Left lung (tissue), 10 donors: Measurements from ENCODE around the gene ATXN2. TPM values are rescaled to one million over a fixed set of nuclear protein-coding genes. Genes with fewer than 3 reads are reported as not detected.

Experiments used
- ATAC-seq: fragments of 200-7000 bp; cut with Tn5 transposase; one replicate; pipeline ENCODE4 v1.9.1; 2020; ENCODE audit warnings: moderate library complexity
- DNase-seq, 4 donors: peaks; one replicate each; pipeline ENCODE4 v3.0.0-alpha.2; 2013 to 2020
- H3K27ac ChIP-seq, 2 donors: fragments of 200-600 bp; sonication (generic) in 1 of 2; one replicate each; pipeline versions ENCODE4 v1.5.0 to v1.8.0; 2020 to 2021
- H3K27me3 ChIP-seq, 2 donors: fragments of 200-600 bp; sonication (generic) in 1 of 2; one replicate each; pipeline versions ENCODE4 v1.5.0 to v1.8.0; 2020 to 2021
- H3K36me3 ChIP-seq, 2 donors: fragments of 200-600 bp; sonication (generic) in 1 of 2; one replicate each; pipeline versions ENCODE4 v1.5.0 to v1.8.0; 2020 to 2021
- H3K4me1 ChIP-seq, 2 donors: fragments of 200-600 bp; one replicate each; pipeline ENCODE4 v1.8.0; 2021
- H3K4me3 ChIP-seq, 2 donors: fragments of 200-600 bp; sonication (generic) in 1 of 2; one replicate each; pipeline versions ENCODE4 v1.5.0 to v1.8.0; 2020 to 2021; ENCODE audit warnings: mild to moderate bottlenecking in 1 of 2
- H3K9me3 ChIP-seq, 2 donors: fragments of 200-600 bp; sonication (generic) in 1 of 2; one replicate each; pipeline versions ENCODE4 v1.5.0 to v1.8.0; 2020 to 2021
- CTCF ChIP-seq, 2 donors: fragments of 200-600 bp; sonication (generic) in 1 of 2; IDR thresholded peaks; one replicate each; pipeline versions ENCODE4 v1.5.0 to v1.8.0; 2021; ENCODE audit warnings: antibody characterized with exemption in 2 of 2
- intact Hi-C, 2 donors: fragments of 100-400 bp; cut with DNase I; formaldehyde crosslinking; loops; one replicate each; pipeline versions ENCODE4 v1.11.2 to v1.14.2; 2022
- polyA plus RNA-seq, 6 donors: library from polyadenylated mRNA; unstranded; fragments of 120-200 nt; gene quantifications; one replicate each; pipeline ENCODE4 v1.2.1, GENCODE V29; 2013; ENCODE audit not compliant: insufficient read length in 6 of 6
- total RNA-seq, 2 donors: library from RNA; stranded (reverse); fragmentation: NEBNext Ultra II Directional; extraction: Animal tissue kit (Norgen Biotek cat#: 25700); gene quantifications; one replicate each; pipeline ENCODE4 v1.2.1, GENCODE V29; 2021
- donor health status: DM: no; HTN: yes; CAD: no.
- donor health status: DM: no; HTN: no; CAD: no.

The ATXN2 gene
- total and polyA plus RNA-seq, 8 donors: 60.9 to 90.2 (median 72.2) TPM

GRCh38 chr12:111590552-111590951 is 8.6 kb downstream of the ATXN2 start:
- ATAC-seq (no peak), DNase-seq (no peak)
- Histone ChIP-seq H3K9me3 (no peaks in the 10 kb centered on the region), H3K27ac (no peak overlapping the region), H3K4me3 (no peak overlapping the region), H3K36me3 (no peaks in the 10 kb centered on the region), H3K4me1 (peaks cover 0 to 29% of the 10 kb centered on the region in 2 donors), H3K27me3 (no peaks in the 10 kb centered on the region)
- intact Hi-C loops: no loop called here
- TF ChIP-seq CTCF (IDR thresholded peaks at IDR 0.05): no peak

- Histone ChIP-seq H3K27ac (no peak overlapping the region), H3K9me3 (no peaks in the 10 kb centered on the region), H3K4me3 (no peak overlapping the region), H3K27me3 (no peaks in the 10 kb centered on the region), H3K36me3 (no peaks in the 10 kb centered on the region), H3K4me1 (peaks cover 0 to 26% of the 10 kb centered on the region in 2 donors)
- intact Hi-C loops: no loop called here
- no peak for DNase-seq
- no peak for ATAC-seq
- TF ChIP-seq CTCF (IDR thresholded peaks at IDR 0.05): no peak
Measured at GRCh38 chr12:111589601-111590000, 9.5 kb downstream of the ATXN2 start.

GRCh38 chr12:111588010-111588409 is 11.1 kb downstream of the ATXN2 start:
- H3K9me3 ChIP-seq: no peaks in the 10 kb centered on the region
- ATAC-seq (no peak), DNase-seq (no peak)
- no peak overlapping the region for H3K4me3 ChIP-seq
- H3K27me3 ChIP-seq: no peaks in the 10 kb centered on the region
- no peak for TF ChIP-seq CTCF (IDR thresholded peaks at IDR 0.05)
- no peaks in the 10 kb centered on the region for H3K36me3 ChIP-seq
- intact Hi-C loops: no loop called here
- peaks cover 0 to 16% of the 10 kb centered on the region in 2 donors for H3K4me1 ChIP-seq
- no peak overlapping the region for H3K27ac ChIP-seq

GRCh38 chr12:111586986-111587385 is 12.1 kb downstream of the ATXN2 start:
- no peak overlapping the region for H3K4me3 ChIP-seq
- H3K36me3 ChIP-seq: no peaks in the 10 kb centered on the region
- no peak for TF ChIP-seq CTCF (IDR thresholded peaks at IDR 0.05)
- H3K9me3 ChIP-seq: no peaks in the 10 kb centered on the region
- DNase-seq (no peak), ATAC-seq (no peak)
- peaks cover 0 to 14% of the 10 kb centered on the region in 2 donors for H3K4me1 ChIP-seq
- intact Hi-C loops: no loop called here
- no peaks in the 10 kb centered on the region for H3K27me3 ChIP-seq
- H3K27ac ChIP-seq: no peak overlapping the region

- Histone ChIP-seq H3K4me1 (peaks cover 0 to 6% of the 10 kb centered on the region in 2 donors), H3K36me3 (no peaks in the 10 kb centered on the region), H3K27me3 (no peaks in the 10 kb centered on the region), H3K27ac (no peak overlapping the region), H3K9me3 (no peaks in the 10 kb centered on the region), H3K4me3 (no peak overlapping the region)
- DNase-seq (no peak), ATAC-seq (no peak)
- intact Hi-C loops: no loop called here
- TF ChIP-seq CTCF (IDR thresholded peaks at IDR 0.05): no peak
Measured at GRCh38 chr12:111585690-111586089, 13.4 kb downstream of the ATXN2 start.
